Activated B cell treated with CpG ODN at 0.5 μM for 24 hours (primary cell): ENCODE data around the gene CSNK1G1. TPM values are rescaled to one million over a fixed set of nuclear protein-coding genes. Genes with fewer than 3 reads are reported as not detected.

ENCODE experiments used
- ATAC-seq: fragments of 200-7000 bp; cut with Tn5 transposase; one replicate; pipeline ENCODE4 v1.10.0; 2021; ENCODE audit warnings: low read depth, mild to moderate bottlenecking, moderate library complexity
- CTCF ChIA-PET: fragments of 350-600 bp; sonication (Branson Sonifier 250); formaldehyde crosslinking; loops from one replicate; lab custom pipeline; 2021; ENCODE audit warnings: antibody characterized with exemption; lab: Charles Lee
- POLR2A ChIA-PET: fragments of 350-600 bp; sonication (Branson Sonifier 250); formaldehyde crosslinking; loops from one replicate; lab custom pipeline; 2021; ENCODE audit warnings: antibody characterized with exemption; lab: Charles Lee
- DNase-seq: peaks from one replicate; pipeline ENCODE4 v3.0.0; 2022
- H3K27ac Mint-ChIP-seq: one replicate; pipeline ENCODE4 v1.8.0; 2020; ENCODE audit warnings: mixed read lengths
- H3K27me3 Mint-ChIP-seq: one replicate; pipeline ENCODE4 v1.8.0; 2021; ENCODE audit warnings: mixed read lengths
- H3K36me3 Mint-ChIP-seq: one replicate; pipeline ENCODE4 v1.8.0; 2021; ENCODE audit warnings: low read depth, mixed read lengths
- H3K4me1 Mint-ChIP-seq: one replicate; pipeline ENCODE4 v1.8.0; 2021; ENCODE audit warnings: mixed read lengths
- H3K4me3 Mint-ChIP-seq: one replicate; pipeline ENCODE4 v1.8.0; 2020; ENCODE audit warnings: mild to moderate bottlenecking, mixed read lengths
- H3K9me3 Mint-ChIP-seq: one replicate; pipeline ENCODE4 v1.8.0; 2020; ENCODE audit warnings: mixed read lengths
- CTCF ChIP-seq: fragments of 200-600 bp; IDR thresholded peaks from one replicate; pipeline ENCODE4 v1.8.0; 2022; ENCODE audit warnings: antibody characterized with exemption, mild to moderate bottlenecking
- intact Hi-C: fragments of 100-400 bp; cut with micrococcal nuclease; formaldehyde crosslinking; loops from one replicate; pipeline ENCODE4 v1.15.1; 2024
- total RNA-seq: library from RNA; stranded (reverse); gene quantifications from 2 replicates; pipeline ENCODE4 v1.2.3, GENCODE V29; 2022

Gene CSNK1G1
- total RNA-seq, 1 donor from 2014 or later = 26.6 TPM

GRCh38 chr15:64148168-64148567 is 207.8 kb downstream of the CSNK1G1 start:
- POLR2A ChIA-PET = interaction anchor here (6.9 kb wide), 1 partner anchor 15 kb away, joined by 124 read pairs; the partner anchor contains the start of gene PPIB
- ATAC-seq (no peak), DNase-seq (no peak)
- H3K4me1 Mint-ChIP-seq = peaks cover 54% of the 10 kb centered on the region
- TF ChIP-seq CTCF = no peak
- peaks cover 22% of the 10 kb centered on the region for H3K36me3 Mint-ChIP-seq
- peak overlapping the region; percentile 50 for H3K27ac Mint-ChIP-seq
- CTCF ChIA-PET = interaction anchor here (2.2 kb wide), 1 partner anchor 15 kb away, joined by 6 read pairs; the partner anchor contains the start of gene PPIB
- H3K9me3 Mint-ChIP-seq = no peaks in the 10 kb centered on the region
- intact Hi-C loops = no loop called here
- no peaks in the 10 kb centered on the region for H3K27me3 Mint-ChIP-seq
- no peak overlapping the region for H3K4me3 Mint-ChIP-seq

GRCh38 chr15:64146885-64147681 is 208.9 kb downstream of the CSNK1G1 start:
- Mint-ChIP-seq H3K4me1 (peaks cover 48% of the 10 kb centered on the region), H3K27ac (peak overlapping the region; percentile 21), H3K36me3 (peaks cover 30% of the 10 kb centered on the region), H3K9me3 (no peaks in the 10 kb centered on the region), H3K27me3 (no peaks in the 10 kb centered on the region), H3K4me3 (no peak overlapping the region)
- TF ChIP-seq CTCF = no peak
- POLR2A ChIA-PET = interaction anchor here (0.6 to 1.3 kb wide), 2 partner anchors 16 to 735 kb away, joined by 3 to 4 read pairs; partner anchors contain the start of gene PPIB
- DNase-seq (no peak), ATAC-seq (no peak)
- CTCF ChIA-PET = interaction anchor here (2.2 kb wide), 1 partner anchor 16 kb away, joined by 6 read pairs; the partner anchor contains the start of gene PPIB
- intact Hi-C loops = no loop called here

- DNase-seq = no peak
- Mint-ChIP-seq H3K27ac (peak overlapping the region; percentile 21), H3K4me1 (peaks cover 48% of the 10 kb centered on the region), H3K36me3 (peaks cover 34% of the 10 kb centered on the region), H3K9me3 (no peaks in the 10 kb centered on the region), H3K4me3 (no peak overlapping the region), H3K27me3 (no peaks in the 10 kb centered on the region)
- intact Hi-C loops = no loop called here
- CTCF ChIA-PET = no interaction called here
- TF ChIP-seq CTCF = no peak
- POLR2A ChIA-PET = interaction anchor here (1.3 kb wide), 1 partner anchor 17 kb away, joined by 4 read pairs; the partner anchor contains the start of gene PPIB
- no peak for ATAC-seq
Observed at GRCh38 chr15:64146520-64146884, 209.5 kb downstream of the CSNK1G1 start.

- no peak overlapping the region for H3K27ac Mint-ChIP-seq
- ChIA-PET CTCF (no interaction called here), POLR2A (interaction anchor here (1.3 kb wide), 1 partner anchor 17 kb away, joined by 4 read pairs; the partner anchor contains the start of gene PPIB)
- no peak overlapping the region for H3K4me3 Mint-ChIP-seq
- DNase-seq (no peak), ATAC-seq (no peak)
- H3K36me3 Mint-ChIP-seq = peaks cover 38% of the 10 kb centered on the region
- no peak for TF ChIP-seq CTCF
- intact Hi-C loops = no loop called here
- H3K9me3 Mint-ChIP-seq = no peaks in the 10 kb centered on the region
- H3K4me1 Mint-ChIP-seq = peaks cover 45% of the 10 kb centered on the region
- H3K27me3 Mint-ChIP-seq = no peaks in the 10 kb centered on the region
Observed at GRCh38 chr15:64146041-64146440, 209.9 kb downstream of the CSNK1G1 start.
